NCI-H1694 (cell line): ENCODE measurements around the gene DGKA.
"Not testable (repeated sequence)": the region's sequence is repeated elsewhere in the genome, so short reads cannot be mapped to it uniquely, and the experiment has no call there.

Experiments
- DNase-seq: peaks from one replicate; lab custom pipeline; 2025; lab: John Stamatoyannopoulos, UW

DGKA gene

DNA sequence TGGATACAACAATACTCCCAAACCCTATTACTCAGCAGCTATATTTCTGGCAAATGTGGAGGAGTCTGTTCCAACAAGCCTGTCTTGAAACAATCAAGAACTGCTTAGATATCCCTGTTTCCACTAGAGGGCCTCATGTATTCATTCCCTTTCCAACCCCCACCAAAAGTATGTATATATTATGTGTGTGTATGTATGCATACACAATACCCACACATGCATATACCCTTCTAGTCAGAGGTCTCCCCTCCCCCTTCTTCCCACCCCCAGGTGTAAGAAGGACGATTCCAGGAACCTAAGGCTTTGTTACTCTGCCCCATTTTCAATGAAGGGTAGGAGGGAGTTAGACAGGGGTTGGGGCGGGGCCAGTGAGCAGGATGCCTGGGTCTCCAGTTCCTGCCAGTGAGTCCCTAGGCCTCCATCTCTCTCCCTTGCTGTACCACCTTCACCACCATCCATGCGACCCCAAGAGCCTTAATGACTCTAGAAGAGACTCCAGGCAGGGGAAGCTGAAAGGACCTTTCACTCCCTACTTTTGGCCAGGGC, at the start of gene DGKA:
Gene DGKA (plus strand): TSS at position 392 of the 546 bp plus-strand sequence. CDS start 5,342 bp downstream, outside the sequence.
- DNase-seq: peak; percentile 61

DNA sequence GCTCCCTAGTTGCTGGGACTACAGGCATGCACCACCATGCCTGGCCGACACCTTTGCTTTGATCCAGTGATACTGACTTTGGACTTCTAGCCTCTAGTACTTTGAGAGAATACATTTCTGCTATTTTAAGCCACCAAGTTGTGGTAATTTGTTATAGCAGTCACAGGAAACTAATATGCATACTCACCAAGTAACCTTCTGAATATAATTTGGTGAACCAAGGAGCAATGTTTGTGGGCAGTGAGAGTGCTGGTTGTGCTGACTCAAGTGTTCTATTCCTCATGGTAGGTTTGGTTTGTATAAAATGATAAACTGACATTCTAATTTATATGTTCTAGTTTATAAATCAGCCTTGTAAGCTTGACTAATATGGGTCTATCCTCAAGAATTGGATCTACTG, 45.8 kb upstream of the DGKA start:
- no peak for DNase-seq

DNA sequence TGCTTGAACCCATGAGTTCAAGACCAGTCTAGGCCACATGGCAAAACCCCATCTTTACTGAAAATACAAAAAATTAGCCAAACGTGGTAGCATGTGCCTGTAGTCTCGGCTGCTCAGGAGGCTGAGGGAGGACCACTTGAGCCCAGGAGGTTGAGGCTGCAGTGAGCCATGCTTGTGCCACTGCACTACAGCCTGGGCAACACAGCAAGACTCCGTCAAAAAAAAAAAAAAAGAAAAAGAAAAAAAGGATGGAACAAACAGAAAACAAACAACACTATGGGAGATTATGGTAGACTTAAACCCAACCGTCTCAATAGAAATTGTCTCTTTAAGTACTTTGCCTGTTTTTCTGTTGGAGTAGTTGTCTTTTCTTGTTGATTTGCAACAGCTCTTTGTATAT, 39.7 kb upstream of the DGKA start:
- DNase-seq: no peak

DNA sequence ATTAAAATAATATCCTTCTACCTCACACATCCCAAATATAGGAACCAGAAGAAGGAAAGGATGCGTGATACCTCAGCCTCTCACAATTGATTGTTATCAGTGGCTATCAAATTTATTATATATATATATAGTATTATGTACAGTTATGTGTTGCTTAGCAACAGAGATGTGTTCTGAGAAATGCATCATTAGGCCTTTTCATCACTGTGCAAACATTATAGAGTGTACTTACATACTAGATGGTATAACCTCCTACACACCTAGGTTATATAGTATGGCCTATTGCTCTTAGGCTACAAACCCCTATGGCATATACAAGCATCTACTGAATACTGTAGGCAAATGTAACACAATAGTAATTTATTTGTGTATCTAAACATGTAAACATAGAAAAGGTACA, 37.2 kb upstream of the DGKA start:
- DNase-seq: no peak

DNA sequence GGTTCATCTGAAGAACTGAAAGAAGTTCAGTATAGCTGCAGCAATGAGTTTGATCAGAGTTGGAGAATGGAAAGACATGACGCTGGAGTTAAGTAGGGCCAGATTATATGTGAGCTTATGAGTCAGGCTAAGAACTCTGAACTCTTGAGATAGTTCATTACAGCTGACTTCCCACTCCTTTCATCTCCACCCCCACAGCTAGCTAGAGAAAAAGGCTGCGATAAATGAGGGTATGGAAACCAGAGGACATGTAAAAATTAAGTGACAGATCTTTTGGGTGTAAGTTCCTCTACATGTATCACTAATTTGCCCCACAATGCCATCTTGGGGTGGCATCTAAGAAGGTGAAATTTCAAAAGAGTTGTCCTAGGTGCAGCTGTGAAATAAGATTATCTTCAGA, 31.9 kb upstream of the DGKA start:
- no peak for DNase-seq

DNA sequence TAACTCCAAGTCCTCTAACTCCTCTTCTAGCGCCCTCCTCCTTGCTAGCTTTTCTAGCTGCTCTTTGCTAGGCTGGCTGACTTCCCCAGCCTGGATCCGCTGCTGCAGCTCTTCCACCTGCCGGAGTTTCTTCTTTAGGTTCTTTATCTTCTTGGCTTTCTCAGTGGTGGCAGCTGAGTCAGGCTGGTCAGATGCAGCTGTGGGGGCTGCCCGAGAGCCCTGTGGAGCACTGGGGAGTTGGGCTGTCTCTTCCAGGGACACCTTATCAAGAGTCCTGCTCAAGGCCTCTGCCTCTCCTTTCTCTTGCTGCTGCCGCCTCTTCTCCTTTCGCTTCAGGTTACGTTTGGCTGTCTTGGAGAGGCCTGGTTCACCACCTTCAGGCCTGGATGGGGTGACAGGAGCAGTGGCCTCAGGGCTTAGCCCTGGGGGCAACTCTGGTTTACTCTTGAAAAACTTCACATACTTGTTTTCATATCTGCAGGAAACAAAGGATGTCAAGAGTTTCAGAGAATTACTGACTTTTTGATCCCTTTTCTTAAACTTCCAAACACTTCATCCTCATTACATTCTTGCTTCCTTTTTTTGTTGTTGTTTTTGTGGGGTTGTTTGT, 29.0 kb upstream of the DGKA start:
- DNase-seq: no peak

DNA sequence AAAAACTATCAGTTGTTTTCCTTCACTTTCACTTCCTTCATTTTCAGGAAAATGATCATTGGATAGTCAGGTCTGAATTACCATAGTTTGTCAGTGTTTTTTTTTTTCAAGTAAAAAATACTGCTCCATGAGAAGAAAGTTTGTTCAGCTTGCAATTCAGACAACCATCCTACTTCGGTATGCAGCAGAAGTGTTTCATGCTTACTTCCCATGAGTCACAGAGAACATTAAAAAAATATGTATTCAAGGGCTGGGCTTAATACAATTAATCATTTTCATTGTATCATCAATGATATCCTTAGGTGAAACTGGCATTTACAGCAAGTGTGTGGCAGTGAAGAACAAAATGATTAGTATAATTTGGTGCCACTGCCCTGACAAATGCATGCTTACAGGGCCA, 24.9 kb upstream of the DGKA start:
- DNase-seq: no peak

DNA sequence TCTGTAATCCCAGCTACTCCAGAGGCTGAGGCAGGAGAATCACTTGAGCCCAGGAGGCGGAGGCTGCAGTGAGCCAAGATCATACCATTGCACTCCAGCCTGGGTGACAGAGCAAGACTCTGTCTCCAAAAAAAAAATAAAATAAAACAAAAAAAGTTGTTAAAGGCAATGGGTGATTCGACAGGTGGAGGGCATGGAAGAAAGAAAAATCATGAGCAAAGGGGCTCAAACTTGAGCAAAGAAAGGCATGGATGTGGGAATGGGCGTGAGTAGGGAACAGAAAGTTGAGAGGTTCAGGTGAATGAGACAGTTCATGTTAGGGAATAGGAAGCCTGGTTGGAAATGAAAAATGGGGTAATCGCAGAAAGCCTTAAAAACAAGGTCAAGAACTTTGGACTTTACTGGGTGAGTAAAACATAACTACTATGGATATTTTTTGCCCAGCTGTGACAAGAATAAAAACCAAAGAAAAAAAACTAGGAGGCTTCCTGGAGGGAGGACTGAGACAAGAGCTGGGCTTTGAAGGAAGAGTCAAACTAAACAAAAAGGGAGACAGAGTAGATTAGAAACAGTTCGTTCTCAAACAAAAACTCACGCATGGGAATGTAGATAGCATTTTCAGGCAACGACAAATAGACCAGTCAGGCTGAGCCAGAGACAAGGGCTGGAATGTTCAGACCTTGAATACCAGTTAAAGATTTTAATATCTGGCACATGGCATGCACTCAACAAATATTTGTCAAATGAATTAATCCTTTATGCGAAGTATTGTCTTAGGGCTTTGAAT, 22.0 kb upstream of the DGKA start:
- DNase-seq: no peak

DNA sequence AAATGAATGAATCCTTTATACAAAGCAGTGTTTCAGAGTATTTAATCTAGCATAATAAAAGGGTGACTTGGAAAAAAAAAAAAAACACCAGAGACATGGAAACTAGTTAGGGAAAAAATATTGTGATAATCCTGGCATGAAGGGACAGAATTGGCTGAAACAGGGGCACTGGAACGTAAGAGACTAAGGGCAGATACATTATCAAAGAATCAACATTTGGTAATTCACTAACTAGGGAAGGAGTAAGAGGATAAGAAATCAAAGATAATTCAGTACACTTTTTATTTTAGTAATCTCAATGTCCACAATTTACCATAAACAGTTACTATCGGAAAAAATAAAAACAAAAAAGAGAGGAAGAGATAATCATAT, 21.5 kb upstream of the DGKA start:
- DNase-seq: no peak

DNA sequence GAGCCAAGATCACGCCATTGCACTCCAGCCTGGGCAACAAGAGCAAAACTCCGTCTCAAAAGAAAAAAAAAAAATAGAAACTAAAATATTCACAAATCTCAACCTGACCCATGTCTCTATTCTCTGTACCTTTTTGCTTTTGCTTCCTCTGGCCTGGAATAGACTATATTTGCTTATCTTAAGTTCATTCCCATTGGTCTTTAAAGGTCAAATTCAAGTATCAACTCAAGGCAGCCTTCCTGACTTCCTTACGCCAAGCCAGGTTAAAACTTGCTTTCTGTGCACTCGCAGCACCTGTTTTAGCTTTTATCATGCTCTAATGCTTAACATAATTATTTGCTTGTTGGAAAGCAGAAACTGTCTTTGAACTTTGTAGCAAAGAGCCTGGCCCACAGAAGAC, 18.1 kb upstream of the DGKA start:
- no peak for DNase-seq

DNA sequence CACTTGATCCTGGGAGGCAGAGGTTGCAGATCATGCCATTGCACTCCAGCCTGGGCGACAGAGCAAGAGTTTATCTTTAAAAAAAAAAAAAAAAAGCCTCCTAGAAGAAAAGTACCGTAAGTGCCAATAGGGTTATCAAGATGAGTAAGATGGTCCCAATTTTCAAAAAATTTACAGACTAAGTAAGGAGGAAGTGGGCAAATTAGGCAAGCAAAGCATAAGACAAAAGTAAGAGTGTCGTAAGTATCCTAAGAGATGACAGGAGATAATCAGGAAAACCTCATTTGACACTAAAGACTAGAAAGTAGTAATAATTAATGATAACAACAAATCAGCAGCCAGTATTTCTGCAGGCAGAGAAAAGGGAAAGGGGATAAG, 15.5 kb upstream of the DGKA start:
- DNase-seq: no peak

DNA sequence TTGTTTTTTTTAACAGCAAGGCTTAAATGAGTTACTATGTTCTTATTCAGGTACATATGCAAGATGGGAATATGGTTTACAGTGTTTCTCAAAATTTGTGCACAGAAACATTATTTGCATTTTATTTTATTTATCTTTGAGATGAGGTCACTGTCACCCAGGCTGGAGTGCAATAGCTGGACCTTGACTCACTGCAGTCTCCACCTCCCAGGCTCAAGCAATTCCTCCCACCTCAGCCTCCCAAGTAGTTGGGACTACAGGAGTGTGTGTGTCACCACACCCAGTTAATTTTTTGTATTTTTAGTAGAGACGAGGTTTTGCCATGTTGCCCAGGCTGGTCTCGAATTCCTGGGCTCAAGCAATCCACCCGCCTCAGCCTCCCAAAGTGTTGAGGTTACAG, 11.9 kb upstream of the DGKA start:
- not testable (repeated sequence) for DNase-seq

DNA sequence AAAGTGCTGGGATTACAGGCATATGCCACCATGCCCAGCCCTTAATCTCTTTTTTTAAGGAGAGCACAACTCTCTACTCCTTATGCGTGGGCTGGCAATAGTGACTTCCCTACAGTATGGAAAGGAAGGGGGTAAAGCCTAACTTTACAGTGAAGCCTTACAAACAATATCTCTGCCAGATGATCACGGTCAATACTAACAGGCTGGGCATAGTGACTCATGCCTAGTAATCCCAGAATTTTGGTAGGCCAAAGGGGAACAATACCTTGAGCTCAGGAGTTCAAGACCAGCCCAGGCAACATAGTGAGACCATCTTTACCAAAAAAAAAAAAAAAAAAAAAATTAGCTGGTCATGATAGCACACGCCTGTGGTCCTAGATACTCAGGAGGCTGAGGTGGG, 8.8 kb upstream of the DGKA start:
- DNase-seq: no peak

DNA sequence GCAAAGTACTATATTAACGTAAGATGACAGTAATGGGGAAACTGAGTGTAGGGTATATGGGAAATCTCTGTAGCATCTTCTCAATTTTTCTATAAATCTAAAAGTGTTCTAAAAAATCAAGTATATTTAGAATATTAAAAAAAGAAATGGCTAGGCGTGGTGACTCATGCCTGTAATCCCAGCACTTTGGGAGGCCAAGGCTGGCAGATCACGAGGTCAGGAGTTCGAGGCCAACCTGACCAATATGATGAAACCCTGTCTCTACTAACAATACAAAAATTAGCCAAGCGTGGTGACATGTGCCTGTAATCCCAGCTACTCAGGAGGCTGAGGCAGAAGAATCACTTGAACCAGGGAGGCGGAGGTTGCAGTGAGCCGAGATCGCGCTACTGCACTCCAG, 7.3 kb upstream of the DGKA start:
- not testable (repeated sequence) for DNase-seq

DNA sequence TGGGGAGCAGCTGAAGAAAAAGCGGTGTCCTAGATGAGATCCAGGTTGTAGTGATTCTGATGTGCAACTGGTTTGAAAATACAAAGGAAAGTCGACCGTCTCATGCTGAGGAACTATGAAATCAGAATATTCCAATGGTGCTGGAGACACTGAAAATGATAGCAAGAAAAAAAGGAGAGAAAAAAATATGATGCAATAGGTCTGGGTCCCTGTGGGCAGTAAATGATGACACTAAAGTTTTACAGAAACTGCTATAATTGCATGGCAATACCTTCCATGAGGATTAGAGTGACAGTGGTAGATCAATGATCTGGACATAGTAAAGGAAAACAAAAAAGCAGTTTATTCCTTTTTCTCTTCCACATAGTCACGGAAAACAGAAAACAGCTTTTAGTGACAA, 5.6 kb upstream of the DGKA start:
- DNase-seq: no peak

DNA sequence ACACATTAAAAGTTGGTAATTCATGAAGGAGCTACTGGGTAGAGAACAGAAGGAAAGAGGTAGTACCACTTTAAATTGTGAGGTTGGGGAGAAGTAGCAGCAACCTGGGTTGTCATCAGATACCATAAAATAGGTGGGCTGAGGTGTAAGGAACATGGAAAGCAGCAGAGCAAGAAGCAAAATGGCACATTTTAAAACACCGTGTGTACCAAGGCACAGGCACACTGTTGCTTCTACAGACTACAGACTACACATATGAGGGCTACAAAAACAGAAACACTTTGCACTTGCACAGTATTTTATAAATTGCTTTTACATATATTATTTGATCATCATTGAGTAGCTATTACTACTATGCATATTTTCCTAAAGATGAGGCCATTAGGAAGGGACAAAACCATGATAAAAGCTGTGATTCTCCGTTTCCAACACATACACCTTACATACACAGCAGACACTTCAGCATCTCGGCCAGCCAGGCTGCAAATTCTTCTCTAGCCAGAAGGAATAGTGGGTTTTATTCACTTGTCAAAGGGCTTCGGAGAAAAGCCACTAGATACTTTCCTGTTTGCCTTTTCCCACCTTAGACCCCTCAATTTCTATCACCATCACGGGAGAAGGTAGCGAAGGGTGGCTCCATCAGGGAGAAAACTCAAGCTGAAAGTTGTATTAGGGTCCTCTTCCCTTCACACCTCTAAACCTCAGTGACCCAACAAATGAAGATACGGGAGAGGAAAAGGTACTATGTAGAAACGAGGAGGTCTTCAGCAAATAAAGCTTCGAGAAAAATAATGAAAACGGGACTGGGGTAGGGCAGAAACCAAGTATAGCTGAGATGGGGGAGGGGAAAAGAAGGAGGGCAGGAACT, 4.9 kb upstream of the DGKA start:
- DNase-seq: no peak

DNA sequence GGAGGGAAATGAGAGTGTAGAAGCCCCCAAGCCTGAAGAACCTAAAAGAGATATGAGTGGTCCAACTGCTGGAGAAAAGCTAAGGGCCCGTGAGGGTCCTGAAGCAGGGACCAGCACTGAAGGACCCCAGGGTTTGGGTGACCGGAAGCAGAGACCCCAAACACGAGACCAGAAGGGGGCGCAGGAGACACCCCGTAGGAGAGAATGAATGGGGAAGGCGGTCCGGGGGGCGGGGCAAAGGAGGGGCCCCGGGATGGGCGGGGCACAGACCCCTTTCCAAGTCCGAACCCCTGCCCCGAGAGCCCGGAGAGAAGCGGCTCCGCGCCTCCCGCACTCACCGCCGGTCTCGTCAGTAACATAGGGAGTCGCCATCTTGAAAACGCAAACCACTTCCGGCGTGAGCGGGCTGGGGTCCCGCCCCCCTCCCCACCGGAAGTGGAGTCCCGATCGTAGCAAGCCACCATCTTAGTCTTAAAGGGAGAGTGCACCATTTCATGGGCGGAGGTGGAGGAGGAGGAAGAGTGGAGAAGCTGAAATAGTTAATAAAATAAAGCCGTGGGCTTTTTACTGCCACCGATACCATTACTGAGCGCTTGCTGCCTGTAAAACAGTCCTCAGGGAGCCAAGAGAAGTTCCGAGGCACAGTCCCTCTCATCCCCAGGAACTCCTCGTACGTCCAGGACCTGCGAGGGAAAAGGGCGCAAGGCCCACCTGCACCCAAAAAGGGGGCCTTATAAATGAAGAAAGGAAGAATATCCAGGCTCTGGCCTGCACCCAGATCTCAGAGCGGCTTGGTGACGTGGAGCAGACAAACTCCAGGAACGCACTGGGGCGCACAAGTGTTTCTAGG, 4.0 kb upstream of the DGKA start:
- peak; percentile 69 for DNase-seq

DNA sequence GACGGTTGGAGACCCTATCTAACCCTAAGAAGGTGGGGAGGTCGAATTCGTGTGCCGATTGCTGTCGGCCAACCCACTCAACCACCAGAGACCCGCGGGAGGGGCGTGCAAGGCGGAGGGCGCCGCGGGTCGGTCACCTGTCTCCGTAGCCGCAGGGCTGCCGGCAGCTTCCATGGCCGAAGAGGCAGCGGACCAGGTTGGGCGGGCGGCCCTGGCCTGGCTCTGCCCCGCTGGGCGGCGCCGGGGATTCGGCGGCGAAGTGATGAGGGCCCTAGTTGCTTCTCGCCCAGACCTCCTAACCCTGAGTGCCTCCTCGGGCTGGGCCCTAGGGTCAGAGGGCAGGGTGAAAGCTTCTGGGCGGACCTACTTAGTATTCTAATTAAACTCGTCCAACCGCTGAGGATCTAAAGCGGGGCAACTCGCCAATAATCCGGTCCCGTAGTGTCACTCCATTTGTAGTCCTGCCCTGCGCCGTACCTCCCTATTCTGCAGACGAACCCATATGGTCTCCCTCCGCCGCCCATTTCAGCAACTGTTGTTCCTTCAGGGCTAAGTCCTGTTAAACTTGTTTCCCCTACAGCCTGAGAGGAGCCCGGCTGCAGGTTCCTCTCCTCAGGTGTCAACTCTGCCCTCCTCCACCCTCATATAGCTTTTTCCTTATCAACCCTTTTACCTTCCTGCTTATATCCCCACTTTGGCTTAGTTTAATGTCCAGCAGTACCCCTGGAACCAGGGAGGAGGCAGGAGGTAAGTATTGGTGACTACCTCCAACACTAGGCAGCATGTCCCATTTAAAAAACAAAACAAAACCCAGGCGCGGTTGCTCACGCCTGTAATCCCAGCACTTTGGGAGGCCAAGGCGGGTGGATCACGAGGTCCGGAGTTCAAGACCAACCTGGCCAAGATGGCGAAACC, 3.1 kb upstream of the DGKA start, which contains the start of gene PYM1:
Gene PYM1 (minus strand): TSS at position 307 of the 915 bp plus-strand sequence. CDS start 133 bp downstream, at position 174.
- peak; percentile 50 for DNase-seq

DNA sequence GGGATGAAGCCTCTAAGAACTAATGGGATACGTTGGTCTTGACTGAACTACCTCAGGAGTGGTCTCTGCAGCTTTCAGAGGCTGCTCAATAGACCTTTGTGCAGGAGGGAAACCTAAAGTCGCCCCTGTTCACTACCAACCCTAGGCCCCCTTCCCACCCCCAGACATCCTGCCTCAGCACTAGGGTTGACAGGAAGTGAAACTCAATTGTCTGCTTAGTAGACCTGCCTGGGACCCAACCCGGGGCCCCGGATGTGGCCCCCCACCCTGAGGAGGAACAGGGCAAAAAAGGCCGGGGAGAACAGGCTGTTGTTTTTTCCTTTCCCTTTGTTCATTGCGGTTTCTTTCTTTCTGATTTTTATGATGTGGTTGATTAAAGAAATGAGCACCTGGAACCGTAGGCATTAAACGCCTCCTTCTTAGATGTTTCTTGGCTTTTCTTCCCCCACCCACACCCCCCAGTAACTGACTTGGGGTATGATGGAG, 1.6 kb upstream of the DGKA start:
- DNase-seq: no peak

DNA sequence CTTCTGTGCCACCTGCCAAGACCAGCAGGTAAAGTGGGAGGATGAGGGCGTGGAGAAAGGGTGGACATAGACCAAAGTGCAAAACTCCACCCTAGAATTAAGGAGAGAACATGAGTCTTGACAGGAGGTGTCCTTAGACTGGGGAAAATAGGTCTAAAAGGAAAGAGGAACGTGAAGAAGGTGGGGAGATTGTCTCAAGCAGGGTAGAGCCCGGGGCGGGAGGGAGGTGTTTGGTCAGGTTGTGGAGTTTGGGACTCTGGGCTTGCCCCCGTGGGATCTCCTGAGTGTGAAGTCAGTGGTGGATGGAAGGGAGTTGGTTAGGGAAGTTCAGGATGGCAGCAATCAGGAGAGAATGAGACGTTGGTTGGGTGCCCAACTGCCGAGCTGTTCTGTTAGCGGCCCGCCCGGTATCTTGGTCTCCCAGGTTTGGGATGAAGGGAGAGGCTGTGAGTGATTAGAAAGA, 386 bp downstream of the DGKA start:
- DNase-seq: no peak
